ENCODE measurements around the gene THBD.

Gene THBD

DNA sequence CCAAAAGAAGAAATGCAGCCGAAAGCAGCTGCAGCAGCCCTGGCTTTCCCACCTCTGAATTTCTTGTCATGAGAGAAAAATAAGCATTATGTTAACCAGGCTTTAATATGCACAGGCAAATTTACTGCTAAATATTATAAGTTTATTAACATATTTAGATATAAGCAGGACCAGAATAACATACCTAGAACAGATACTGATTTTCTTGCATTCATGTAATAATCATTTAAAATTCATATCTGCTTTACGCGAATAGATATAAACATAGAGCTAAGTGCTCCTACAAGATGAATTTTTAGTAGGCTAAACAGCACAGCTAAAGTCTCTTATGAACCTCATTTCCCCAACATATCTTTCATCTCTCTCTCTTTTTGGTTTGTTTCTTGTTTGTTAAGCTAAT, 21.9 kb upstream of the THBD start:
- Histone ChIP-seq H3K27ac (no peak overlapping the region), H3K4me3 (no peak overlapping the region)
- no peak for TF ChIP-seq CTCF (IDR thresholded peaks at IDR 0.05)
- DNase-seq (ENCODE audit: low spot score) = no peak

DNA sequence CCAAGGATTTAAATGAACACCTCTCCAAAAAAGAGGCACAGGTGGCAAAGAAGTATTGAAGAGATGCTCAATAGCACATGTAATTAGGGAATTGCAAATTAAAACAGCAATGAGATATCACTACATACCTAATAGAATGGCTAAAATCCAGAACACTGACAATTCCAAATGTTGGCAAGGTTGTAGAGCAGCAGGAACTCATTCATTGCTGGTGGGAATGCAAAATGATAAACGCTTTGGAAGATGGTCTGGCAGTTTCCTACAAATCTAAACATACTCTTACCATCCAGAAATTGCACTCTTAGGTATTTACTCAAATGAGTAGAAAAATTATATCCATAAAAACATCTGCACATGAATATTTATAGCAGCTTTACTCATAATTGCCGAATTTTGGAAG, 19.6 kb upstream of the THBD start:
- no peak overlapping the region for H3K4me3 ChIP-seq
- TF ChIP-seq CTCF (IDR thresholded peaks at IDR 0.05) = no peak
- DNase-seq (ENCODE audit: low spot score) = no peak
- H3K27ac ChIP-seq = no peak overlapping the region

- no peak for TF ChIP-seq CTCF (IDR thresholded peaks at IDR 0.05)
- DNase-seq (ENCODE audit: low spot score) = no peak
- Histone ChIP-seq H3K27ac (no peak overlapping the region), H3K4me3 (no peak overlapping the region)
Measured at GRCh38 chr20:23068283-23068682, 18.8 kb upstream of the THBD start.

DNA sequence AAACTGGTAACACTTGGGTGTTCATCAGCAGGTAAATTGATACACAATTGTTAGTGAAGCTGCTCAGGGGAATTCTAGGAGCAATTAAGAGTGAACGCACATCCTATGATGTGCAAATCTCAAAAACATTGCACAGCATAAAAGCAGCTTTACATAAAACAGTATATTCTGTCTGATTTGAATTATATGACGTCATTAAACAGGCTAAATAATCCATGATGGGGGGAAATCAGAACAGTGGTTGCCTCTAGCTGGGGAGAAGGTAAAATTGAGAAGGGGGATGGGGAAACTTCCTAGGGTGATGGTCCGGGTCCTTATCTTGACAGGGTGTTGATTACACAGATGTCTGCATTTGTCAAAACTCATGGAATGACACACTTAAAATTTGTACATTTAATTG, 17.3 kb upstream of the THBD start:
- H3K27ac ChIP-seq = no peak overlapping the region
- H3K4me3 ChIP-seq = no peak overlapping the region
- TF ChIP-seq CTCF (IDR thresholded peaks at IDR 0.05) = no peak
- no peak for DNase-seq (ENCODE audit: low spot score)

DNA sequence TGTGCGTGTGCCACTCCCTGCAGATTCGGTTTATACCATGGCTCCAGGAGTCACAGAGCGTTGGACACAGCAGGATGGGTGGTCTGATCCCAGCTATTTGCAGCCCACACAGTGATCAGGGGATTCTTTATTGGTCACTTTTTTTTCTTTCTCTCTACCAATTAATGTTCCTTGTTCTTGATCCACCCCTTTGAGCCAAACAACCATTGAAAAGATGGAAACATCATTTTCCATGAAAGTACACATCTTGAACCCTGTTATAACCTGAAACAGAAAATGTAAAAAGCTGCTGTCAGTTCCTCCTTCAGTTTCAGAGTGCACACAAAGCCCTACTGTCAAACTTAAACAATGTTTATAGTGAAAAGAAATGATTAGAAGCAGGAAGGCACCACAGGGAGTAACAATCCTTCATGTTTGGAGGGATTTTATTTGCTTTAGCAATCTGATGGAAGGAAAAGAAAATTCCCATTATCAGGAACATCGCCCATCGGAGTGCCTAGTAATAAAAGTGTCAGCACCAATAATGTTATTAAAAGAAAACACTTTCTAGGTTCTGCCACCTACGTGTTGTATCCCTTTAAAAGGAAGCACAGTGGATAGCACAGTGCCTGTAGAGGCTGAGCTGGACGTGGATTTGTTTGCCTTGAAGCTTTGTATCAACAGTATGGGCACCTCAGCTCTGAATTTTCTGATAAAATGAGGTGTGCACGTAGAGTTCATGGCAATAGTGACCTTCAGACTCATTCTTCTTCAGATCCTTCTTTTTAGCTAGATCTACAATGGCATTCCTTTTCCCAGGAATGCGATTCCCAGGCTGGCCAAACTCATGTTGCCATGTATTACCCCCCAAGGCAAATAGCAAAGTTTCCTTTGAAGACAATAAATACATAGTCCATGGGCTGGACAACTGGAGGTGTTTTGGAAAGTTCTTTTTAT, 16.1 kb upstream of the THBD start:
- no peak for DNase-seq (ENCODE audit: low spot score)
- TF ChIP-seq CTCF (IDR thresholded peaks at IDR 0.05) = no peak
- Histone ChIP-seq H3K4me3 (no peak overlapping the region), H3K27ac (no peak overlapping the region)

DNA sequence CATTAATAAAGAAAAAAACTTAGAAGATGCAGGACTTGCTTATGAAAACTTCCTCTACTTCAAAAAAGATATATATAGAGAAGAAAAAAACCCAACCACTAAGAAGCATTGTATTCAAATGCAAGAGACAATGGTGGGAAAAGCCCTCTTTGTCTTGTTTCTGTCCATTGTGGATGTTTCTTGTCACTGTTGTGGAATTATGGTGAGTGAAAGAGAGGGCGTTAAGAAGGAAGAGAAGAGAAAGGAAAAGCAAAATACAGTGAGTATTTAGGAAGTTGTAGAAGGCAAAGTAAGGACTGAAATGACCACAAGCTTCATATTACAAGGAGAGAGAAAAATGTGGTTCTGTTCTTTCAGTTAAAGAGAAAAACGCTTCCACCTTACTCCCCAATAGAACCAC, 14.1 kb upstream of the THBD start:
- Histone ChIP-seq H3K27ac (no peak overlapping the region), H3K4me3 (no peak overlapping the region)
- no peak for DNase-seq (ENCODE audit: low spot score)
- TF ChIP-seq CTCF (IDR thresholded peaks at IDR 0.05) = no peak

GRCh38 chr20:23063168-23063567, 13.7 kb upstream of the THBD start:
- no peak for TF ChIP-seq CTCF (IDR thresholded peaks at IDR 0.05)
- DNase-seq (ENCODE audit: low spot score) = no peak
- Histone ChIP-seq H3K27ac (peak overlapping the region in 1 of 2 donors; percentile 83), H3K4me3 (no peak overlapping the region)

All from coronary artery (tissue), 2 donors.